WTC11 (cell line): ENCODE measurements around the gene SLIT3. TPM values are rescaled to one million over a fixed set of nuclear protein-coding genes. Genes with fewer than 3 reads are reported as not detected.
A peak's percentile ranks its signal among the peaks of the same experiment; 100 is the strongest.

ENCODE experiments used
- ATAC-seq: fragments of 200-7000 bp; cut with Tn5 transposase; 2 replicates; pipeline ENCODE4 v1.10.0; 2021; ENCODE audit warnings: mild to moderate bottlenecking, moderate library complexity
- CTCF ChIA-PET: fragments of 300-600 bp; sonication (Branson Sonifier 250); formaldehyde crosslinking; loops from one replicate; lab custom pipeline; 2021; ENCODE audit warnings: antibody characterized with exemption; lab: Charles Lee
- POLR2A ChIA-PET: fragments of 350-600 bp; sonication (Branson Sonifier 250); formaldehyde crosslinking; loops from one replicate; lab custom pipeline; 2021; ENCODE audit warnings: antibody characterized with exemption; lab: Charles Lee
- DNase-seq: peaks from one replicate; pipeline ENCODE4 v3.0.0; 2021; ENCODE audit warnings: low spot score
- H3K27ac Mint-ChIP-seq: 2 replicates; pipeline ENCODE4 v1.8.0; 2021; ENCODE audit warnings: mixed read lengths
- H3K27me3 Mint-ChIP-seq: 2 replicates; pipeline ENCODE4 v1.8.0; 2021; ENCODE audit warnings: low read depth, mild to moderate bottlenecking, moderate library complexity, mixed read lengths
- H3K36me3 Mint-ChIP-seq: 2 replicates; pipeline ENCODE4 v1.8.0; 2021; ENCODE audit warnings: mixed read lengths
- H3K4me1 Mint-ChIP-seq: 2 replicates; pipeline ENCODE4 v1.8.0; 2022; ENCODE audit warnings: mixed read lengths
- H3K4me3 Mint-ChIP-seq: 2 replicates; pipeline ENCODE4 v1.8.0; 2021; ENCODE audit warnings: mild to moderate bottlenecking, moderate library complexity, mixed read lengths
- H3K9me3 Mint-ChIP-seq: 2 replicates; pipeline ENCODE4 v1.8.0; 2021; ENCODE audit warnings: mixed read lengths
- ARID4B ChIP-seq: sonication (generic); formaldehyde crosslinking; IDR thresholded peaks from 2 replicates; pipeline ENCODE4 v1.8.0; 2023; ENCODE audit warnings: missing genetic modification reagents, mild to moderate bottlenecking, borderline replicate concordance
- ATF1 ChIP-seq: sonication (generic); formaldehyde crosslinking; IDR thresholded peaks from 2 replicates; pipeline ENCODE4 v1.8.1; 2023; ENCODE audit warnings: mild to moderate bottlenecking, moderate library complexity, missing genetic modification reagents
- ATF2 ChIP-seq: sonication (generic); formaldehyde crosslinking; IDR thresholded peaks from 2 replicates; pipeline ENCODE4 v1.8.1; 2022; ENCODE audit warnings: low read depth, missing genetic modification reagents, borderline replicate concordance
- CBFB ChIP-seq: sonication (generic); formaldehyde crosslinking; IDR thresholded peaks from 2 replicates; pipeline ENCODE4 v1.8.1; 2022; ENCODE audit warnings: mild to moderate bottlenecking, low read depth, missing genetic modification reagents
- ELF4 ChIP-seq: sonication (generic); formaldehyde crosslinking; IDR thresholded peaks from 2 replicates; pipeline ENCODE4 v1.8.1; 2022; ENCODE audit warnings: low read depth, mild to moderate bottlenecking, moderate library complexity, missing genetic modification reagents
- EMX1 ChIP-seq: fragments of 250-450 bp; sonication (Bioruptor Pico); IDR thresholded peaks from 2 replicates; pipeline ENCODE4 v1.8.0; 2021; ENCODE audit warnings: mild to moderate bottlenecking
- ESRRA ChIP-seq: sonication (generic); formaldehyde crosslinking; IDR thresholded peaks from 2 replicates; pipeline ENCODE4 v1.8.1; 2022; ENCODE audit warnings: mild to moderate bottlenecking, missing genetic modification reagents, borderline replicate concordance
- GTF2I ChIP-seq: fragments of 250-450 bp; sonication (Bioruptor Pico); conservative IDR thresholded peaks from 2 replicates; pipeline ENCODE4 v1.4.0; 2021; ENCODE audit warnings: mild to moderate bottlenecking
- IRF2 ChIP-seq: sonication (generic); formaldehyde crosslinking; IDR thresholded peaks from 2 replicates; pipeline ENCODE4 v1.8.0; 2022; ENCODE audit warnings: low read depth, missing genetic modification reagents, borderline replicate concordance
- JUN ChIP-seq: sonication (generic); formaldehyde crosslinking; IDR thresholded peaks from 2 replicates; pipeline ENCODE4 v1.8.0; 2023; ENCODE audit warnings: mild to moderate bottlenecking, missing genetic modification reagents
- NFE2L1 ChIP-seq: sonication (generic); formaldehyde crosslinking; IDR thresholded peaks from 2 replicates; pipeline ENCODE4 v1.8.1; 2023; ENCODE audit warnings: missing genetic modification reagents
- TEAD1 ChIP-seq: sonication (generic); formaldehyde crosslinking; IDR thresholded peaks from 2 replicates; pipeline ENCODE4 v1.8.0; 2022; ENCODE audit warnings: mild to moderate bottlenecking, missing genetic modification reagents
- TEAD4 ChIP-seq: sonication (generic); formaldehyde crosslinking; IDR thresholded peaks from 2 replicates; pipeline ENCODE4 v1.8.0; 2022; ENCODE audit warnings: mild to moderate bottlenecking, missing genetic modification reagents
- USF2 ChIP-seq: sonication (generic); formaldehyde crosslinking; IDR thresholded peaks from 2 replicates; pipeline ENCODE4 v1.8.1; 2023; ENCODE audit warnings: mild to moderate bottlenecking, missing genetic modification reagents, moderate library complexity
- ZBTB21 ChIP-seq: sonication (generic); formaldehyde crosslinking; IDR thresholded peaks from 2 replicates; pipeline ENCODE4 v1.8.1; 2023; ENCODE audit warnings: mild to moderate bottlenecking, missing genetic modification reagents, borderline replicate concordance
- ZNF121 ChIP-seq: sonication (generic); formaldehyde crosslinking; IDR thresholded peaks from 2 replicates; pipeline ENCODE4 v1.8.0; 2023; ENCODE audit warnings: missing genetic modification reagents
- ZNF138 ChIP-seq: sonication (generic); formaldehyde crosslinking; conservative IDR thresholded peaks from 2 replicates; pipeline ENCODE4 v1.8.1; 2022; ENCODE audit warnings: mild to moderate bottlenecking, moderate library complexity, missing genetic modification reagents
- ZNF219 ChIP-seq: sonication (generic); formaldehyde crosslinking; IDR thresholded peaks from 2 replicates; pipeline ENCODE4 v1.8.0; 2023; ENCODE audit warnings: missing genetic modification reagents, mild to moderate bottlenecking, borderline replicate concordance
- ZNF263 ChIP-seq: sonication (generic); formaldehyde crosslinking; IDR thresholded peaks from 2 replicates; pipeline ENCODE4 v1.8.1; 2022; ENCODE audit warnings: low read depth, mild to moderate bottlenecking, moderate library complexity, missing genetic modification reagents
- ZNF416 ChIP-seq: fragments of 250-450 bp; sonication (Bioruptor Pico); IDR thresholded peaks from 2 replicates; pipeline ENCODE4 v1.9.0; 2021; ENCODE audit warnings: mild to moderate bottlenecking, inconsistent platforms
- ZNF423 ChIP-seq: fragments of 250-450 bp; sonication (Bioruptor Pico); IDR thresholded peaks from 2 replicates; pipeline ENCODE4 v2.1.2; 2022; ENCODE audit warnings: mild to moderate bottlenecking, moderate library complexity
- ZNF671 ChIP-seq: fragments of 250-450 bp; sonication (Bioruptor Pico); IDR thresholded peaks from 2 replicates; pipeline ENCODE4 v1.8.0; 2021; ENCODE audit warnings: mild to moderate bottlenecking
- total RNA-seq: library from RNA; stranded (reverse); gene quantifications from 3 replicates; pipeline ENCODE4 v1.2.3, GENCODE V29; 2021
- TF ChIP-seq, protein P1 (sequence below): fragments of 250-450 bp; sonication (Bioruptor Pico); IDR thresholded peaks from 2 replicates; pipeline ENCODE4 v1.9.0; 2021; ENCODE audit warnings: moderate library complexity, mild to moderate bottlenecking, inconsistent platforms, borderline replicate concordance

The SLIT3 gene
- total RNA-seq, 1 experiment from 2014 or later: 1.9 TPM

DNA sequence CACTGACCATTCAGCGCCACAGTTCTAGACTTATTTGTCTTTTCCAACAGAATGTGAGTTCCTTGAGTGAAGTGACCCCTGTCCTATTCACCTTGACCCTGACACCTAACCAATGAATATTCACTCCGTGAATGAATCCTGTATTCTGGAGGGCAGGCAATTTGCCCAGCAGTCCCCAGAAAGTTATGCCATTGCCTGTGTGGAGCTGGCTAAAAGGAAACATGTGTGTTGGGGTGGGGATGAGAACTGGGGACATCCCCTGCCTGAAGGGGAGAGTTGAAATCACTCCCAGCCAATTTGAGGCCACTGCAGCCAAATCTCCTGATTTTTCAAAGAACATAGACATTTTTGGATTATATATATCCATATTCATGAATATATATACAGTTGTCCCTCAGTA, 199.0 kb downstream of the SLIT3 start:
- Mint-ChIP-seq H3K36me3 (no peaks in the 10 kb centered on the region), H3K4me3 (no peak overlapping the region), H3K27me3 (no peaks in the 10 kb centered on the region), H3K27ac (no peak overlapping the region), H3K9me3 (peaks cover 12% of the 10 kb centered on the region), H3K4me1 (peaks cover 32% of the 10 kb centered on the region)
- TF ChIP-seq ZNF671 (no peak), GTF2I (CRISPR knock-in tag) (no peak), ARID4B (no peak), ZBTB21 (CRISPR knock-in tag) (no peak), ATF1 (CRISPR knock-in tag) (no peak), TEAD4 (CRISPR knock-in tag) (no peak), ESRRA (CRISPR knock-in tag) (no peak), NFE2L1 (CRISPR knock-in tag) (no peak), EMX1 (CRISPR knock-in tag) (no peak), TEAD1 (CRISPR knock-in tag) (no peak), USF2 (CRISPR knock-in tag) (no peak), ZNF138 (CRISPR knock-in tag) (no peak), ZNF263 (no peak)
- CTCF ChIA-PET: no interaction called here
- DNase-seq (no peak), ATAC-seq (no peak)
- POLR2A ChIA-PET: no interaction called here

DNA sequence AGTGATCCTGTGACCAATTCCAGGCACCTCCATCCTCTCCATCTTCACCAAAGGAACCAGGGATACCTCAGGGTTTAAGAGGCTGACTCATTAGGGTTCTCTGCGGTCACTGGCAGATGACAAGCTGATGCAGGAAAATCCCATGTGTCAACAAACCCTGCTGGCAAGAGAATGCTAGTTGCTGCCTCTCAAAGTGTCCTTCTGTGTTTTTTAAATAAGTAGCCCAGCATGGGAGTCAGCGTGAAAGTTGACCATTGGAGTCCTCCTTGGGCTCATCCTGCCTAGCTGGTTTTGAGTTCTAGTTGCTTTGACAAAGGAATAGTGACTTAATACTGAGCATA, 200.2 kb downstream of the SLIT3 start:
- no peak overlapping the region for H3K27ac Mint-ChIP-seq
- H3K27me3 Mint-ChIP-seq: no peaks in the 10 kb centered on the region
- H3K9me3 Mint-ChIP-seq: peaks cover 12% of the 10 kb centered on the region
- TF ChIP-seq ZNF423 (CRISPR knock-in tag) (peak; percentile 54), JUN (CRISPR knock-in tag) (no peak), ZNF416 (CRISPR knock-in tag) (no peak), ESRRA (CRISPR knock-in tag) (no peak), CBFB (CRISPR knock-in tag) (no peak), IRF2 (CRISPR knock-in tag) (no peak), ELF4 (CRISPR knock-in tag) (no peak), ZNF219 (CRISPR knock-in tag) (no peak), TEAD1 (CRISPR knock-in tag) (0 out of 2 replicates have a peak, but pooled peaks have one; percentile 21), ATF2 (CRISPR knock-in tag) (no peak), ZNF121 (no peak)
- TF ChIP-seq, protein P1, sequence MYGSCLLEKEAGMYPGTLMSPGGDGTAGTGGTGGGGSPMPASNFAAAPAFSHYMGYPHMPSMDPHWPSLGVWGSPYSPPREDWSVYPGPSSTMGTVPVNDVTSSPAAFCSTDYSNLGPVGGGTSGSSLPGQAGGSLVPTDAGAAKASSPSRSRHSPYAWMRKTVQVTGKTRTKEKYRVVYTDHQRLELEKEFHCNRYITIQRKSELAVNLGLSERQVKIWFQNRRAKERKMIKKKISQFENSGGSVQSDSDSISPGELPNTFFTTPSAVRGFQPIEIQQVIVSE: no peak
- H3K4me3 Mint-ChIP-seq: no peak overlapping the region
- ChIA-PET POLR2A (no interaction called here), CTCF (no interaction called here)
- ATAC-seq: peak; percentile 81
- DNase-seq: no peak
- no peaks in the 10 kb centered on the region for H3K36me3 Mint-ChIP-seq
- peaks cover 26% of the 10 kb centered on the region for H3K4me1 Mint-ChIP-seq
